ENCODE measurements around the gene MRI1. TPM values are rescaled to one million over a fixed set of nuclear protein-coding genes. Genes with fewer than 3 reads are reported as not detected.

MRI1 gene
- total and polyA plus RNA-seq, 2 of the 4 experiments (the other 2 are of a cell fraction): 26.7 to 37.6 TPM

GRCh38 chr19:13799669-13800068, 35.3 kb downstream of the MRI1 start:
- no peak overlapping the region for H4K5ac ChIP-seq (ENCODE audit: low read depth, low read length)
- no peak for DNase-seq
- 95% methylated on average over 8 of the region's 22 CpGs; no CpG with 5 or more reads in 1 of the 2 experiments for WGBS, 2 experiments (ENCODE audit: extremely low coverage in 2 of 2, insufficient read length in 1 of 2)
- H4K8ac ChIP-seq (ENCODE audit: low read depth in 2 of 2, low read length in 2 of 2): no peak overlapping the region
- H2BK120ac ChIP-seq (ENCODE audit: low read depth, low read length): no peak overlapping the region
- TF ChIP-seq NFE2L2 (IDR thresholded peaks at IDR 0.05; ENCODE audit: low read depth, low read length) (no peak), MAZ (IDR thresholded peaks at IDR 0.05; ENCODE audit: borderline replicate concordance, low read depth, low read length) (no peak), RCOR1 (IDR thresholded peaks at IDR 0.05; ENCODE audit: insufficient replicate concordance, low read length) (no peak), CTCF (conservative IDR thresholded peaks at IDR 0.05; ENCODE audit: low read depth, low read length) (no peak), MXI1 (IDR thresholded peaks at IDR 0.05; ENCODE audit: borderline replicate concordance, low read depth, low read length) (no peak), POLR2A (IDR thresholded peaks at IDR 0.05; ENCODE audit: low read depth, low read length) (no peak), MAFK (IDR thresholded peaks at IDR 0.05; ENCODE audit: low read depth, low read length) (no peak), BHLHE40 (IDR thresholded peaks at IDR 0.05; ENCODE audit: low read depth, low read length) (no peak), RFX5 (IDR thresholded peaks at IDR 0.05; ENCODE audit: low read depth, low read length) (no peak), CEBPB (IDR thresholded peaks at IDR 0.05; ENCODE audit: low read depth, low read length) (no peak), SMC3 (IDR thresholded peaks at IDR 0.05; ENCODE audit: low read depth, low read length) (no peak), FOS (IDR thresholded peaks at IDR 0.05; ENCODE audit: low read depth, low read length) (no peak), CHD1 (IDR thresholded peaks at IDR 0.05; ENCODE audit: low read depth, low read length) (no peak), RAD21 (IDR thresholded peaks at IDR 0.05; ENCODE audit: low read length) (no peak), USF2 (IDR thresholded peaks at IDR 0.05; ENCODE audit: low read depth, low read length) (no peak), ELK1 (IDR thresholded peaks at IDR 0.05; ENCODE audit: borderline replicate concordance, low read depth, low read length) (no peak)
- no peak overlapping the region for H3K4me2 ChIP-seq (ENCODE audit: low read depth, low read length)
- no peak overlapping the region for H3K14ac ChIP-seq (replicated peaks; ENCODE audit: low read depth, low read length)
- peaks cover 15% of the 10 kb centered on the region for H3K9me1 ChIP-seq (ENCODE audit: insufficient read depth, low read length)
- H4K20me1 ChIP-seq (ENCODE audit: insufficient read depth, low read length): peaks cover 4% of the 10 kb centered on the region; the same call in 1 of the 2 replicates
- H3K18ac ChIP-seq (ENCODE audit: low read depth, low read length): no peak overlapping the region
- no TSS peak for BruUV-seq (replicated peaks)
- H2BK20ac ChIP-seq (ENCODE audit: low read depth, low read length): no peak overlapping the region
- H3K4me3 ChIP-seq (ENCODE audit: insufficient read depth, low read depth, low read length): no peak overlapping the region
- ChIA-PET POLR2A (ENCODE audit: unreplicated experiment) (no interaction called here), CTCF (interaction anchor here (0.7 kb wide), 1 partner anchor 255 kb away, joined by 3 read pairs; no protein-coding TSS in a partner anchor)
- no peak overlapping the region for H3K23ac ChIP-seq (ENCODE audit: low read depth, low read length)
- H3K56ac ChIP-seq (ENCODE audit: extremely low read depth, insufficient read depth, low read length): no peak overlapping the region
- H2AK9ac ChIP-seq (replicated peaks; ENCODE audit: low read depth, low read length, poor library complexity): peak overlapping the region; percentile 28
- H3K79me1 ChIP-seq (ENCODE audit: low read depth in 1 of 2, low read length in 2 of 2): peaks cover 16 to 54% of the 10 kb centered on the region in 2 experiments
- H2AK5ac ChIP-seq (ENCODE audit: low read depth, low read length): no peak overlapping the region
- no peak overlapping the region for H3K9ac ChIP-seq (ENCODE audit: low read depth, low read length)
- H4K91ac ChIP-seq (ENCODE audit: insufficient read depth, low read depth, low read length): no peak overlapping the region
- intact Hi-C loops (cut with micrococcal nuclease) (loop anchor here (5.0 kb wide), 1 partner anchor 38 kb away; no protein-coding TSS in a partner anchor), in situ Hi-C loops (cut with MboI; ENCODE audit: low sequenced_read_pairs) (no loop called here), dilution Hi-C loops (cut with HindIII; ENCODE audit: low sequenced_read_pairs, unreplicated experiment) (no loop called here)
- no peak overlapping the region for H2BK15ac ChIP-seq (ENCODE audit: low read depth, low read length)
- no peak for ATAC-seq (ENCODE audit: low read depth)
- no peaks in the 10 kb centered on the region for H3K9me3 ChIP-seq (ENCODE audit: control insufficient read depth, insufficient read depth, low read length)
- H3K36me3 ChIP-seq (ENCODE audit: control insufficient read depth, insufficient read depth, low read length): peaks cover 17% of the 10 kb centered on the region
- H3K27ac ChIP-seq (ENCODE audit: insufficient read depth, low read length): no peak overlapping the region
- no peaks in the 10 kb centered on the region for H3K27me3 ChIP-seq (ENCODE audit: control insufficient read depth, insufficient read depth, low read length)
- peaks cover 5% of the 10 kb centered on the region for H3K4me1 ChIP-seq (ENCODE audit: control insufficient read depth, insufficient read depth, low read length)
- no peak overlapping the region for H2BK5ac ChIP-seq (ENCODE audit: low read depth, low read length, poor library complexity, severe bottlenecking)
- H3K4ac ChIP-seq (ENCODE audit: low read depth, low read length): no peak overlapping the region
- H2AFZ ChIP-seq (replicated peaks; ENCODE audit: low read length, poor library complexity): no peak overlapping the region

Measured in IMR-90 (cell line).